ENCODE results near the gene CEP295NL.
"Not testable (repeated sequence)": the region's sequence is repeated elsewhere in the genome, so short reads cannot be mapped to it uniquely, and the experiment has no call there.

Gene CEP295NL

GRCh38 chr17:78903101-78903779 is at the start of gene CEP295NL:
Gene CEP295NL, minus strand, starts transcription at chr17:78903201. Its CDS starts 1,373 bp downstream, at chr17:78901828.
- no peak for DNase-seq (ENCODE audit: low spot score)

DNA sequence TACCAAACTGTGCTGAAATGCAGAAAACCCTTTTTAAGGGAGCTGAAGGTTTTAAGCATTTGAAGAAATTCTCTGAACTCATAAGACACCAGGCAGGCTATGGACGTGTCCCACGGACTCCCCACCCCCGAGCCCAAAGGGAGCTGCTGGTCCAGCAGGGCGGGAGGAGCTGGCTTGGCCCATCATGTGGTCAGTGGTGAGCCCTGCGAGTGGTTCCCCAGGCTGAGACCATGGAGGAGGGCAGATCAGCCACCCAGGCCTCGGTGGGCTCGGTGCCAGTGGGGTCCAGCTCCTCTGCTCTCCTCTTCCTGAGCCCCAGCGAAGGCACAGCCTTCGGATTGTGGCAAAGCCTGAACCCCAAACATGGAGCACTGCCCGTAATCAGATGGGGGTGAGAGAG is 49.7 kb upstream of the CEP295NL start:
- DNase-seq (ENCODE audit: low spot score): no peak

DNA sequence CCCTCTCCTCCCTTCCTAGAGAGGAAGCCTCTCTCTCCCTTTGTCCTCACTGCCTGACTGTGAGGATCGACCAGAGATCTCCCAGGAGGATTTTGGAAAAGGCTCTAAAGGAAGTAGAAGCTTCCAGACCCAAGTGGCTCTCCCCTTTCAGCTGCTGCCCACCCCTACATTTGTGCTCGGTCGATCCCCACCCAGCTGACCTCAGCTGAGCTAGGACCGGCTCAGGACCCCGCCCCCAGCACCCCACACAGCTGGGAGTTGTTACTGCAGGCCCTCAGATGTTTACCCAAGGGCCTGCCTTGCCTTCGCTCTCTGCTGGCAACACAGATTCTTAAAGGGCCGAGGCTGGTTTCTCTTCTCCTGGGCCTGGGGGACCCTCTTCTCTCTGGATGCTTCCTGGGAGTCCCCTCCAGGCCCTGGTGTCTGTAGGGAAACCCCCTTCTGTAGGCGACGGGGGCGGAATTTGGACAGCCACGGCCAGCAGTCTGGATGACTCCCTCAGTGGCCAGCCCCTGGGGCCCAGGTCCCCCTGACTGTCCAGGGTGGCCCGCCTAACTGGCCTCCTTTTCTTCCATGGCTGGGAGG is 49.1 kb upstream of the CEP295NL start:
- no peak for DNase-seq (ENCODE audit: low spot score)

DNA sequence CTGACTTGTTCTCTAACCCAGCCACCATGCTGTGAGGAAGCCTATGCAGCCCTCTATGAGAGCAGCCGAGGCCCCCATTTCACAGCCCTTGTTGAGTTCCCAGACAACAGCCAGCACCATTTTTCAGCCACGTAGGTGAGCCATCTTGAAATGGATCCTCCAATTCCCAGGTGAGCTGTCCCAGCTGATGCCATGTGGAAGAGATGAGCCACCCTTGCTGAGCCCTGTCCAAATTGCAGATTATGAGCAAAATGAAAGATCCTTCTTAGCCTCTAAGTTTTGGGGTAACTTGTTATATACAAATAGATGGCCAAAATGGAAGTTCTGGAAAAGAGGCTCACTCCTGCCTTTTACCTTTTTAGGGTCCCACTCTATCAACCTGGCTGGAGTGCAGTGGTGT is 47.9 kb upstream of the CEP295NL start:
- DNase-seq (ENCODE audit: low spot score): no peak

DNA sequence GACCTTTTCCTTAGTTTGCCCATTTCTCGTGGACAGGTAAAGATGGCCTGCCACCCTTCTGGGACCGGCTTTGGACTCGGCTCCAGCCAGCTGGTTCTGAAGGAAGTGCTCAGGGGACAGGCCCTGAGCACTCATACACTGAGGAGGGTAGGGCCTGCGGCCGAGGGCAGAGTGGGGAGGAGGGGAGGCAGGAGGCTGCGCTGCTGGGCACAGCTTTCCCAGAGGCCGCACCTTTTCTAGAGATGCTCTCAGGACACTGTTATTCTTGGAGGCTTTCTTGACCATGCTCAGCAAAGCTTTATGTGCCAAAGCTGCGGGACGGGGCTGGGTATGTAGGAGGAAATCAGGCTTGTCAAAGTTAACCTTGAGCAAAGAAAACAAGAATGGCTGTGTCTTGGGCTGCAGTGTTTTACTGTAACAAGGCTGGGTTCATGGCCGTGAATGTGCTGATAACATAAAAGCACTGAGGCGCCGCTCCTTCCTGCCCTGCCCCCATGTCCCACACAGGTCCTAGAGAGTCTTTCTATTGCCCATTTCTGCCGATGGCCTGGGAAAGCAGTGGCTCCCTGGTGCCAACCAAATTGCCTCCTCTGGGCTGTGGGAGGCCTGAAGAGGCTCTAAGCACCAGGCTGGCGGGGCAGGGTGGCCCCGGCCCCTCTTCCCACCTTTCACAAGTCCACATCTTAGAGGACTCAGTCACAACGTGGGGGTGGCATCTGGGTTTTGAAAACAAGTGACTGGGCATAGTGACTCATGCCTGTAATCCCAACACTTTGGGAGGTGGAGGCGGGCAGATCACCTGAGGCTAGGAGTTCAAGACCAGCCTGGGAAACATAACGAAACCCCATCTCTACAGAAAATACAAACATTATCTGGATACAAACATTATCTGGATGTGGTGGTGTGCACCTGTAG is 44.5 kb upstream of the CEP295NL start:
- DNase-seq (ENCODE audit: low spot score): no peak

- no peak for DNase-seq (ENCODE audit: low spot score)
Observed at GRCh38 chr17:78946631-78947030, 43.6 kb upstream of the CEP295NL start.

DNA sequence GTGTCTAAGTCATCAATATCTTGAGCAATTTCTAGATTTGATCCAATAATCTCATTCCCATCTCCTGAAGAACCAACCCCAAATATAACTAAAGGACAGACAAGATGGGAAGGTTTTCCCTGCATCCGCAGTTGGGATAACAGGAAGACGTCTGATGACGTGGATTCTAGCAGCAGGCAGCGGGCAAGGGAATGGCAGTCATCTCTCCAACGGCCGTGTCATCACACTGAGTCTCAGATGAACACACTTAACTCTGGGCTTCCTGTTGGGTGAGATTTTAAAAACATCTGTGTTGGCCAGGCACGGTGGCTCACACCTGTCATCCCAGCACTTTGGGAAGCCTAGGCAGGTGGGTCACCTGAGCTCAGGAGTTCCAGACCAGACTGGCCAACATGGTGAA is 43.1 kb upstream of the CEP295NL start:
- no peak for DNase-seq (ENCODE audit: low spot score)

- not testable (repeated sequence) for DNase-seq (ENCODE audit: low spot score)
Observed at GRCh38 chr17:78945455-78945854, 42.5 kb upstream of the CEP295NL start.

DNA sequence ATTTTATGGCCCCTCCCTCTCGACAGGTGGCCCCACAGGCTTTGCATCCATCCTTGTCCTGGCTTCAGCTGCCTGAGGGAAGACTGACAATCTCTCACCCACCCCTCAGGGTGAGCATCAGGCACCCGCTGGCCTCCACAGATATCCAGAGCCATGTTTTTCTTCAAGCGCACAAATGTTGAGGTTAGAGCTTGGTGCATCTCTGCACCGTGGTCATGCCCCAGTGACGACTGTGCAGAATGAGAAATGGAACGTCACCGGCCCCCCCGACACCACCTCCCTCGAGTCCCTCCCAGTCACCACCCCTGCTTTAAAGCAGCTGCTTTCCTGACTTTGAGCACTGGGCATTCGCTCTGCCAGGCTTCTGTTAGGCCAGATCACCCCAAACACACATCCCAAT is 42.0 kb upstream of the CEP295NL start:
- DNase-seq (ENCODE audit: low spot score): no peak

- no peak for DNase-seq (ENCODE audit: low spot score)
Observed at GRCh38 chr17:78944026-78944425, 41.0 kb upstream of the CEP295NL start.

DNA sequence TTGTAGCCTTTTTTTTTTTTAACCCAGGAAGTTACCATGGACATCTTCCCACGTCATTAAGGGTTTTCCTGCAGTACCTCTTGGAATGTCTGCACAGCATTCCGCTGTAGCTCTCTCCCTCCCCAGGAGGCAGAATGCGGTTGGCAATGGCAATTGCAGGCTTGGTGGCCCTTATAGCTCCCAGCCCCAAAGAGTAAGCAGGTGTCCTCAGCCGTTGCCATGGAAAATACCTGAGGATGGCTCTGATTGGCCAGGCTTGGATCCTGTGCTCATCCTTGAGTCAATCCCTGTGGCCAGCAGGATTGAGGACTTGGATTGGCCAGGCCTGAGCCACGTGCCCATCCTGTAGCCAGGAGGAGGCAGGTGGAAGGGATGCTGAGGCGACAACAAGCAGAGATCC is 37.7 kb upstream of the CEP295NL start:
- no peak for DNase-seq (ENCODE audit: low spot score)

- DNase-seq (ENCODE audit: low spot score): no peak
Observed at GRCh38 chr17:78940258-78940657, 37.3 kb upstream of the CEP295NL start.

DNA sequence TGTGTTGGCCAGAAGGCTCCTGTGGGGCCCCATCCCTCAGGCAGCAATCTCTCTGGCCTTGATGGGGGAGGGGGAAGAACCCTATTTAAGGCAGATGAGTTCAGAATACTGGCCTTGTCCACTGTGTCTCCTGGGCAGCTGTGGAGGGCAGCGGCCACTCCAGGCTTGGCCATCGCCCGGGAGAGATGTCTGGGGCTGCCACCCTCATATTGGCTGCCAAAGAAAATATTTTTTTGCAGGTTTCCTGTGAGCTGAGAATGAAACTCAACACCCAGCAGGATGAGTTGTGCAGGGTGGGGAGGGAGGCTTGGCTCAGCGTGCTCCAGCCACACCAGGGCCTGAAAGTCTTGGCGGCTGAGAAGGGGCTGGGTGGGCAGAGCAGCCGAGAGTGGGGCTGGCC is 36.6 kb upstream of the CEP295NL start:
- DNase-seq (ENCODE audit: low spot score): no peak

DNA sequence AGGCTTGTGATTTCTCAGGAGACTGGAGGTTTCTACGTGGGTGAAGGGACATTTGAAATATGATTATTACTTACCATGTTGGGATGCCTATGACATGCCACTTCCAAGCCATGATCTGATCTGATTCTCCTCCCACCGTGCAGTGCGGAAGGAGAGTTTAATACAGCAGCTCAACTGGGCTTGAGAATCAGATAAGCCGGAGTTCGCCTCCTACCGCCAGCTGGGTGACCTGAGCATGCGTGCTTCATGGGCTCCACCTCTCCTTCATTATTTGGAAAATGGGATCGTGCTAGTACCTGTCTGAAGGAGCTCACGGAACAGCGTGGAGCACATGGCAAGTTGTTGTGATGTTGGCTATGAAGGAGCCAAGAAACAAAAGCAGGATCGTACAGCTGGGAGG is 34.6 kb upstream of the CEP295NL start:
- DNase-seq (ENCODE audit: low spot score): no peak

DNA sequence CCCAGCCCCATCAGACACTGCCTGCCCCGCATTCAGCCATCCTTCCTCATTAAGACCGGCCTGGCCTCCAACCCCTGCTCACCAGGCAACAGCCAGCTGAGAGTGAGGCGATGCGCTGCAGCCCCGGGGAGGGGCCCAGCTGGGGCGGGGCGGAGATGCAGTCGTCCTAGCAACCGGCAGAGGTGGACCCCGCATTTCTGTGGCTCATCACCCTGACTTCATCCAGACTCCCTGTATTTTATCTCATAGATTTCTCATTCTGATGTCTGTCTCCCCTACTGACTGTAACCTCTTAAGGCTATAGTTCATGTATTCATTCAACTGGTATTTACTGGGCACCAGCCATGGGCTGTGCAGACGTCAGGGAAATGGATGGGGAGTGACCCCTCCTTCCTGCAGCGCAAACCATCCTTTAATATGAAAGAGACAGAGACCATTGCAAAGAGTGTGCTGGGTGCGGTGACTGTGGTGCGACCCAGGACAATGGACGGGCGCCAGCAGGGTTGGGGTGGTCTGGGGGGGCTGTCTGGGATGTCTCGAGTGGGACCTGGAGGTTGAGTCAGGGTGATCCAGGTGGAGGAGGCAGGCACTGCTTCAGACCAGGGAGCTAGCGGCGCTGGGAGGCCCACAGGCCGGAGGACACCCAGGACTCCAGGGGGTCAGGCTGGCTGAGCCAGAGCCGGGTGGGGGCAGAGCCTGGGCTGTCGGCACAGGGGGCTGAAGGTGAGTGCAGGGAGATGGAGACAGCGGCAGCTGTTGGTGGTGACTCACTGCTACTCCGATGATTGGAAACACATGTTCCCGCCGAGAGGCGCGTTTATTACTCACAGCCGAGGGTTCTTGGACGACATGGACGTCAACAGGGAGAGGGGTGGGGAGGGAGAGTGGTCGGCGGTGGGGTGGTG is 32.7 kb upstream of the CEP295NL start:
- no peak for DNase-seq (ENCODE audit: low spot score)

- DNase-seq (ENCODE audit: low spot score): no peak
Observed at GRCh38 chr17:78934681-78935418, 31.8 kb upstream of the CEP295NL start.

GRCh38 chr17:78933959-78934568 is 31.1 kb upstream of the CEP295NL start:
- no peak for DNase-seq (ENCODE audit: low spot score)

GRCh38 chr17:78933025-78933958 is 30.3 kb upstream of the CEP295NL start:
- peak; percentile 41 for DNase-seq (ENCODE audit: low spot score)

- DNase-seq (ENCODE audit: low spot score): no peak
Observed at GRCh38 chr17:78929908-78930775, 27.1 kb upstream of the CEP295NL start.

Measured in CD4-positive, alpha-beta T cell treated with Interleukin-15 for 4 hours (primary cell).